HAP-1 (cell line): ENCODE data around the gene GRK3.

ENCODE experiments used
- DNase-seq, 2 experiments: peaks; one replicate each; pipeline ENCODE4 v3.0.0-alpha.2; 2016 to 2020; ENCODE audit warnings: low spot score in 2 of 2
- H3K27me3 ChIP-seq: fragments of 250-450 bp; sonication (Bioruptor Pico); 2 replicates; pipeline ENCODE4 v1.5.1; 2020; ENCODE audit warnings: low read depth, mild to moderate bottlenecking, moderate library complexity
- H3K36me3 ChIP-seq: fragments of 250-450 bp; sonication (Bioruptor Pico); replicated peaks from 2 replicates; pipeline ENCODE4 v1.5.1; 2020; ENCODE audit warnings: mild to moderate bottlenecking
- H3K4me1 ChIP-seq: fragments of 250-450 bp; sonication (Bioruptor Pico); 2 replicates; pipeline ENCODE4 v1.5.1; 2020; ENCODE audit warnings: mild to moderate bottlenecking
- H3K4me3 ChIP-seq: fragments of 250-450 bp; sonication (Bioruptor Pico); 2 replicates; pipeline ENCODE4 v1.5.1; 2020; ENCODE audit warnings: mild to moderate bottlenecking, moderate library complexity
- H3K9me3 ChIP-seq: fragments of 250-450 bp; sonication (Bioruptor Pico); 2 replicates; pipeline ENCODE4 v1.5.1; 2020; ENCODE audit warnings: mild to moderate bottlenecking, moderate library complexity
- in situ Hi-C: fragments of 300-500 bp; cut with MboI; formaldehyde crosslinking; loops from 3 replicates; pipeline ENCODE4 v1.14.3; 2020; ENCODE audit warnings: low sequenced_read_pairs, inconsistent platforms, mixed read lengths

The GRK3 gene

GRCh38 chr22:25718135-25718840 lies 153.8 kb downstream of the GRK3 start:
- in situ Hi-C loops: no loop called here
- no peaks in the 10 kb centered on the region for H3K27me3 ChIP-seq
- DNase-seq: no peak
- H3K4me3 ChIP-seq: no peak overlapping the region
- H3K36me3 ChIP-seq: no peaks in the 10 kb centered on the region
- no peaks in the 10 kb centered on the region for H3K4me1 ChIP-seq
- no peaks in the 10 kb centered on the region for H3K9me3 ChIP-seq

- Histone ChIP-seq H3K27me3 (no peaks in the 10 kb centered on the region), H3K4me3 (no peak overlapping the region), H3K9me3 (no peaks in the 10 kb centered on the region), H3K4me1 (no peaks in the 10 kb centered on the region), H3K36me3 (no peaks in the 10 kb centered on the region)
- in situ Hi-C loops: no loop called here
- no peak for DNase-seq
These were observed 157.7 kb downstream of the GRK3 start for GRCh38 chr22:25722223-25722622.

- H3K36me3 ChIP-seq: no peaks in the 10 kb centered on the region
- in situ Hi-C loops: no loop called here
- no peak overlapping the region for H3K4me3 ChIP-seq
These were observed 158.2 kb downstream of the GRK3 start for GRCh38 chr22:25722626-25723025.

GRCh38 chr22:25726241-25726640 lies 161.8 kb downstream of the GRK3 start:
- no peaks in the 10 kb centered on the region for H3K9me3 ChIP-seq
- H3K4me1 ChIP-seq: no peaks in the 10 kb centered on the region
- no peak overlapping the region for H3K4me3 ChIP-seq
- in situ Hi-C loops: no loop called here
- H3K36me3 ChIP-seq: no peaks in the 10 kb centered on the region
- no peaks in the 10 kb centered on the region for H3K27me3 ChIP-seq
- no peak for DNase-seq

More at GRCh38 chr22:25722626-25723025, 158.2 kb downstream of the GRK3 start:
- no peak for DNase-seq
- Histone ChIP-seq H3K4me1 (no peaks in the 10 kb centered on the region), H3K9me3 (no peaks in the 10 kb centered on the region), H3K27me3 (no peaks in the 10 kb centered on the region)

- in situ Hi-C loops: no loop called here
- no peaks in the 10 kb centered on the region for H3K27me3 ChIP-seq
- DNase-seq: no peak
- H3K9me3 ChIP-seq: no peaks in the 10 kb centered on the region; the same call in 1 of the 2 replicates
- H3K4me3 ChIP-seq: no peak overlapping the region
- H3K36me3 ChIP-seq: no peaks in the 10 kb centered on the region
- no peaks in the 10 kb centered on the region for H3K4me1 ChIP-seq
These were observed 163.6 kb downstream of the GRK3 start for GRCh38 chr22:25728071-25728470.

GRCh38 chr22:25729016-25729995 lies 164.8 kb downstream of the GRK3 start:
- Histone ChIP-seq H3K4me3 (no peak overlapping the region), H3K36me3 (no peaks in the 10 kb centered on the region), H3K4me1 (no peaks in the 10 kb centered on the region), H3K27me3 (no peaks in the 10 kb centered on the region), H3K9me3 (no peaks in the 10 kb centered on the region; the same call in 1 of the 2 replicates)
- in situ Hi-C loops: no loop called here
- no peak for DNase-seq

- H3K9me3 ChIP-seq: no peaks in the 10 kb centered on the region; the same call in 1 of the 2 replicates
- no peak overlapping the region for H3K4me3 ChIP-seq
- no peaks in the 10 kb centered on the region for H3K4me1 ChIP-seq
- DNase-seq: no peak
- in situ Hi-C loops: no loop called here
- H3K27me3 ChIP-seq: no peaks in the 10 kb centered on the region; the same call in 1 of the 2 replicates
- H3K36me3 ChIP-seq: no peaks in the 10 kb centered on the region
These were observed 171.2 kb downstream of the GRK3 start for GRCh38 chr22:25735650-25736049.

GRCh38 chr22:25736378-25737011 lies 172.0 kb downstream of the GRK3 start:
- H3K4me3 ChIP-seq: no peak overlapping the region
- in situ Hi-C loops: no loop called here
- no peaks in the 10 kb centered on the region; the same call in 1 of the 2 replicates for H3K9me3 ChIP-seq
- H3K4me1 ChIP-seq: no peaks in the 10 kb centered on the region
- no peaks in the 10 kb centered on the region; the same call in 1 of the 2 replicates for H3K27me3 ChIP-seq
- no peak for DNase-seq
- no peaks in the 10 kb centered on the region for H3K36me3 ChIP-seq

- Histone ChIP-seq H3K4me1 (no peaks in the 10 kb centered on the region), H3K36me3 (no peaks in the 10 kb centered on the region), H3K4me3 (no peak overlapping the region), H3K9me3 (no peaks in the 10 kb centered on the region), H3K27me3 (no peaks in the 10 kb centered on the region; the same call in 1 of the 2 replicates)
- in situ Hi-C loops: no loop called here
- DNase-seq: no peak
These were observed 175.3 kb downstream of the GRK3 start for GRCh38 chr22:25739659-25740344.

GRCh38 chr22:25741692-25742626 lies 177.5 kb downstream of the GRK3 start, which contains the start of gene MYO18B:
TSS of gene MYO18B (plus strand) at chr22:25742188. CDS start at chr22:25761093, 18,905 bp downstream.
- no peak within 1 kb of the TSS for H3K4me3 ChIP-seq
- no peak for DNase-seq
- in situ Hi-C loops: no loop called here
- H3K36me3 ChIP-seq: no peaks in the 10 kb centered on the region
- no peaks in the 10 kb centered on the region for H3K9me3 ChIP-seq
- H3K27me3 ChIP-seq: no peaks in the 10 kb centered on the region
- H3K4me1 ChIP-seq: no peaks in the 10 kb centered on the region

- Histone ChIP-seq H3K9me3 (no peaks in the 10 kb centered on the region), H3K4me1 (no peaks in the 10 kb centered on the region), H3K4me3 (no peak overlapping the region), H3K27me3 (no peaks in the 10 kb centered on the region), H3K36me3 (no peaks in the 10 kb centered on the region)
- no peak for DNase-seq
- in situ Hi-C loops: no loop called here
These were observed 178.6 kb downstream of the GRK3 start for GRCh38 chr22:25742918-25743708.

GRCh38 chr22:25744694-25745093 lies 180.2 kb downstream of the GRK3 start:
- Histone ChIP-seq H3K4me3 (no peak overlapping the region), H3K36me3 (no peaks in the 10 kb centered on the region), H3K9me3 (no peaks in the 10 kb centered on the region), H3K27me3 (no peaks in the 10 kb centered on the region), H3K4me1 (no peaks in the 10 kb centered on the region)
- in situ Hi-C loops: no loop called here
- DNase-seq: no peak
